Stimulated activated CD8-positive, alpha-beta memory T cell treated with anti-CD3 and anti-CD28 coated beads, Interleukin-12 subunit alpha, Interleukin-12 subunit beta, amount 100 ng/mL, for 4 hours (primary cell): Measurements from ENCODE around the gene PIP5K1B.

Source experiments
- DNase-seq: peaks from one replicate; pipeline ENCODE4 v3.0.0-alpha.2; 2020; ENCODE audit warnings: low read depth

The PIP5K1B gene

DNA sequence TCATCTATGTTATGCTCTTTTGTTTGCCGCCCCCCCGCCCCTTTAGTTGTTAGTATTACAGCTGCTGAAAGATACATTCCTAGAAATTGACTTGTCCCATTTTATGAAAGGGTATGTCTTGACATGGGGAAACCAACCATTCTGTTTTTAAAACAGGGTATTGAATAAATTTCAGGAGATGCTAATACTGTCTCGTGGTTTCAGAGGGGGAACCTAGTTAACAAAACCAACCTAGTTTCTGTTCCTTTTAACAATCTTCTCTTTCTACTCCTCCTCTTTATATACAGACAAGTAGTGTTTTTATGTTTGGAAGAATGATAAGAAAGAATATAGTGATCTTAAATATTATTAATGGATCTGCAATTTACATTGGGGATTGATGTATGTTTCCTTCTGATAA lies 3.5 kb downstream of the PIP5K1B start:
- DNase-seq, result no peak

DNA sequence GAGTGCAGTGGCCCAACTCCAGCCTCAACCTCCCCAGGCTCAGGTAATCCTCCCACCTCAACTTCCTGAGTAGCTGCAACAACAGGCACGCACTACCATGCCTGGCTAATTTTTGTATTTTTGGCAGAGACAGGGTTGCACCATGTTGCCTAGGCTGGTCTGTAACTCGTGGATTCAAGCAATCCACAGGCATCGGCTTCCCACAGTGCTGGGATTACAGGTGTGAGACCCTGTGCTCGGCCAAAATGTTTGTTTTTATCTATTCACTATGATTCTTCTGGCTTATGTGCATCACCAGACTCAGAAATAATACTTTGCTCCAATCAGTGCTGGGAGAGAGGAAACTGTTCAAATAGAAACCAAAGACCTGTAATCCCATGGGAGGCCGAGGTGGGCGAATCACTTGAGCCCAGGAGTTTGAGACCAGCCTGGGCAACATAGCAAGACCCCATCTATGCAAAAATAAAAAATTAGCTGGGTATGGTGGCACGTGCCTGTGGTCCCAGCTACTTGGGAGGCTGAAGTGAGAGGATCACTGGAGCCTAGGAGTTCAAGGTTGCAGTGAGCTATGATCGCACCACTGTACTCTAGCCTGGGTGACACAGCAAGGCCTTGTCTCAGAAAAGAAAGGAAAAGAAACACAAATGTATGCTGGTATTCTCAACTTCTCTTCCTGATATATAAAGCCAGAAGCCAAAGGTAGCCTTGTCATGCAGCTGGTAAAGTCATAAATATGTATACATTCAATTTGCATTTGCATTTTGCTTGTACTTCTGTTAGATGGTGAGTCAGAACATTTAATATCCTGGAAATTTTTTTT lies 4.5 kb downstream of the PIP5K1B start:
- no peak for DNase-seq

DNA sequence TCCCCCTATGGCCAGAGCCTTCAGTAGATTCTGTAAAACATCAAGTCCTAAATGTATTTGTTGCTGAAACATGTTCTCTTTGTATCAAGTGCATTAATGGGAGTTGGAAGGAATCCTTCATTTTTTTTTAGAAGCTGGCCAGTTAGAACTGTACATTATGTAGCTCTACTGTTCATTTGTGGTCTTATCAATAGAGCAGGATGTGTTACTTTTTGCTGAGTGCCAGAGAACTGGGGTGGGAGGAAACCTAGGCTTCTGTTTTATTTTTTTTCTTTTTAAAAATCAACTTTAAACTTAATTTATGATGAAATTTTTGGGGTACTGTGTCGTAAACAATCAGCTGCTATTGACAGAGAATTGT lies 5.1 kb downstream of the PIP5K1B start:
- DNase-seq, result no peak

DNA sequence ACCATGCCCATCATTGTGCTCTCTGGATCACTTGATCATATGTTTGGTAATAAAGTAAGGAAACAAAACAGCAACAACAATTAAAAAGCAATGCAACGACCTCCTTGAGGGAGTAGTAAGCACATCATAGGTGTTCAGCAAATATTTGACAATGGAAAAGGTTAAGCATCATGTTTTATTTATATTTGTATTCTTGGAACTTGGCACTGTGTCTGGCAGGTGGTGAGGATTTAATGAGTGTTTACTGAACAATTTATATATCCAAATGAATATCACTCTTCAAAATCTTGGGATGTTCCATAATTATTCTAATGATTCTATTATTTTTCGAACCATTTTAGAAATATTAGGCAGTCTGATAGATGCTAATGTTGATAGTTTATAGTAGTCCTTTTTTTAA lies 6.2 kb downstream of the PIP5K1B start:
- DNase-seq, result no peak

DNA sequence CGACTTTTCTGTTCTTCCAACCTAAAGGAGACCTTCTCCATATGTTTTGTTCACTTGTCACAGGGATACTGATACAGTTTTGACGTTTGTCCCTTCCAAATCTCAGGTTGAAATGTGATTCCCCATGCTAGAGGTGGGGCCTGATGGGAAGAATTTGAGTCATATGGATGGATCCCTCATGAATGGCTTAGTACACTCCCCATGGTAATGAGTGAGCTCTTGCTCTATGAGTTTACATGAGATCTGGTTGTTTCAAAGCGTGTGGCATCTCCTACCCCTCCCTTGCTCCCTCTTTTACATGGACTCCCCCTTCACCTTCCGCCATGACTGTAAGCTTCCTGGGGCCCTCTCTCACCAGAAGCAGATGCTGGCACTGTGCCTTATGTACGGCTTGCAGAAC lies 6.9 kb downstream of the PIP5K1B start:
- no peak for DNase-seq

DNA sequence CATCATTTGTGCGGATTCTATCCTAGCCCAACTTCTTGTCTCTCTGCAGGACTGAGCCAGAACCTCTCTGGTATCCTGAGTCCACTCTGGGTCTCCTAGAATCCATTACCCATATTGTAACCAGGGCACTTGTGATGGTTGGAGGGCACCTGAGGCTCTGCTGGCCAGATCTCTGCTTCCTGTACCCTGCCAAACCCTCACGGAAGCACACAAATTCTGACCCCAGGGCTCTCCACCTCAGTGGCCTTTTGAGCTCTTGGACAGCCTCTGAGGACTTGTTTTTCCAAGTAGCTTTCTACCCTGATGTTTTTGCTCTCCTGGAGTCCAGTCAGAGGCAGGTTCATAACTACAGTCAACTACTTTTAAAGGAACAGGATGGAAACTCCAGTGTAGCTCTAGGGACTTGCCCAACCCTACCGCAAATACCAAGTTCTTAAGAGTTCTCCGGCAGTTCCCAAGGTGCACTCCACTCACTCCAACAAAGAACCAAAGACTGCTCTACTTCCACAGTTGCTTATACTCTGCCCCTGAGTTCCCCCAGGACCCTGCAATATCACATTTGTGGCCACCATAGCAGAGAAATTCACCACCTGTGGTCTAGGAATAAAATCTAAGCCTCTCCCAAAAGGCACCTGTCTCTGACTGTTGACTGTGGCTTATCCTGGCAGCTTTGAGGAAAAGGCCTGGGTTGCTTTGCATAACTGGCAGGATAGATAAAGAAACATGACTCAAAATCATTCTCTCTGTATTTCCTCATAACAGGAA lies 9.6 kb downstream of the PIP5K1B start:
- DNase-seq, result no peak

DNA sequence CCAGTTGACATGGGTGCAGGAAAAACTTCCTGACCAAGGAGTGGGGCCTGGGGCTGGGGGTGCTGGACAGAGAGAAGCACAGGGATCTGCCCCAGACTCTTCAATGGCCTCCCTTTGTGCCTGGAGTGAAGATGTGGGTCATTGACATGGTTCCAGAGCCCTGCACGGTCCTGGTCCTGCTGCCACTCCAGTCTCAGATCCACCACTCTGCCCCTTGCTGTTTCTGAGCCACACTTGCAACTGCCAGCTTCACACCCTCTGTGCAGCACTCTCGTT lies 10.1 kb downstream of the PIP5K1B start:
- no peak for DNase-seq

DNA sequence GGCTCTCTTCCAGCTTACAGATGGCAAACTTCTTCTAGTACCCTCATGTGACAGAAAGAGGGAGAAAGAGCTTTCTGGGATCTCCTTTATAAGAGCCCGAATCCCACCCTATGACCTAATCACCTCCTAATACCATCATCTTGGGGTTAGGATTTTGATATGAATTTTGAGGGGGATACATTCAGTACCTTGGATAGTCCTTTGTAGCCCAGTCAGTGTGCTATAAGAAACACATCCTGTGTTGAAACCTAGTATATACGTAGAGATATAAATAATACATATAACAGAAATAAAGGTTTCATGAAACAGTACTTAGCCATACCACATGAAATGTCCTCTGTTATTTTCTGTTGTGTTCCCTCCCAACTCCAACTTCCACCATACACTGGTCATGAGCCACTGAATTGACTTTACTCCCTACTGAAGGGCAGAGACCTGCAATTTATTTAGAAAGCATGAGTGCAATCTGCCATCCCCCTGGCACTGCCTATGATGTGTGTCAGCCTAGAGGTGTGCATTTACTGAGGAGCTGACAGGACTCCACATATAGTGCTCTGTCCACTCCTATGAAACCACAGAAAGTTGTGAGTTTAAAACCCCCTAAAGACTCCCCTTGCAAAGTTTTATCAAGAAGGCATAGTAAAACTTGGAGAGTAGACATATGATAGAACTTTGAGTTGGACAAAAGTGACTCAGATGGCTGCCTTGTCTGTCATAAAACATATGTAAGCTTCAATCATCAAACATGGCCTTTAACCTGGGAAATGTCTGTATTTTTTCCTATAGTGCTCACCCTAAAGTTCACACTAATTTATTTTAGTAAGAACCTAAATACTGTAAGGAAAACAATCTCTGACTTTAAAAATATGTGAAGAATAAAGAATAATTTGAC lies 12.8 kb downstream of the PIP5K1B start:
- DNase-seq, result no peak

DNA sequence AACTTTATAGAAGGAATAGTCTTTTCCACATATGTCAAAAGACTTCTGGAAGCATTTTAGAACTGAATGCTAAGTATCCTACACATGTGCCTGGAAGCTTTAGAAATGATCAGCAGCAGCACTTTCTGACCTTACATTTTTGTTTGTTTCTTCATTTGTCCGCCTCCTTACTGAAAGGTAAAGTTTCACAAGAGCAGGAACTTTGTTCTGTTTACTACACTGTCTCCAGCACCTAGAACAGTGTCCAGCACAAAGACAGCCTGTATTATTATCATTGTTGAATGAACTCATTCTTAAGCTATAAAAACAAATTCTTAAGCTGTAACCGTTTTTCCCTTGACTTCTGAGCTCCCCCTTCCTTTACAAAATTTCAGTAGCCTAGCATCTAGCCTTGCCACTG lies 14.8 kb downstream of the PIP5K1B start:
- DNase-seq, result no peak

DNA sequence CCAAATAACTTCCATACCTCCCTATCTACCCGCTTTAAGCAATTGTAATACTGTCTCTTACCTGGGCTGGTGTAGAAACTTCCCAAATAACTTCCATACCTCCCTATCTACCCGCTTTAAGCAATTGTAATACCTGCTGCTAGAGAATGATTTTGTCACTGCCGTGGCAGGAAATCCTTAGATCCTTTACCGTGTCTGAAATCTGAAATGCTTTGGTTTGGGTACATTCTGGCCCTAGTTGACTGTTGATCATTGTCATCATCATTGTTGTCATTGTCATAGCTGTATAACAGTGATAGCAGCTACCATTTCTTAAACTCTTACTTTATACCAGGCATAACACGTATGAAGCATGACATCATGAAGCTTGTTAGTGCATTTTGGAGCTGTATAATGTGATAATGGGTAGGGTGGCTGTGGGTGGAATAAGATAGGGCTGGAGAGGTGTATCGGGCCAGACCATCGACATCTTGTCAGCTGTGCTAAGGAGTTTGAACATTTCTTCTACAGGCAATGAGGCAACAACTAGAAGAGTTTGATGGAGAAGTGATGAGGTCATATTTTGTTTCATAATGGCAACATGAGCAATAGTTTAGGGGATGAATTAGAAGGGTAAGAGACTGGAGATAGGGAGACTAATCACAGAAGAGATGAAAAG lies 15.7 kb downstream of the PIP5K1B start:
- DNase-seq, result no peak

DNA sequence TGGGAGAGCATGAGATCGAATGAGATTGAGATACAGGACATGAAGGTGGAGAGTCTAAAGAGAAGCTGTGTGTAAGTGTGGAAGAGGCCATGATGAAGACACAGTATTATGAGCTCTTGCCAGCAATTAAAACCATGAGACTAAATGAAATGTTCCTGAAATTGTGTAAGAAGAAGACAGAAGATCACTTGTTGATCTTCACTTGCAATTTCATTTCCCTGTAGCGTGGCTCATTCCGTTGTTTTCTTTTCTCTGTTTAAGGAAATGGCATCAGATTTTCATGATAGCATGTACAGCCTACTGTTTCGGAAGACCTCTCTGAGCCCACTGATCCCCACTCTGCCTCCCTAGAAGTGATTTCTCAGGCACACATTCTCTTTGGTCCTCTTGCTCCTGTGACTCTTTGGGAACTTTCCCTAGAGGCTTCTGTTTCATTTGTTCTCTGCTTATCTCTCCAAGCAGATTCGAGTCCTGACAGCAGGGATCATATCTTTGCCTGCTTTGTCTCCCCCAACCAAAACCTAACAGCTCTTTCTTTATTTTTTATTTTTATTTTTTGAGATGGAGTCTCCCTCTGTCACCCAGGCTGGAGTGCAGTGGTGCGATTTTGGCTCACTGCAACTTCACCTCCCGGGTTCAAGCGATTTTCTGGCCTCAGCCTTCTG lies 16.8 kb downstream of the PIP5K1B start:
- DNase-seq, result no peak

DNA sequence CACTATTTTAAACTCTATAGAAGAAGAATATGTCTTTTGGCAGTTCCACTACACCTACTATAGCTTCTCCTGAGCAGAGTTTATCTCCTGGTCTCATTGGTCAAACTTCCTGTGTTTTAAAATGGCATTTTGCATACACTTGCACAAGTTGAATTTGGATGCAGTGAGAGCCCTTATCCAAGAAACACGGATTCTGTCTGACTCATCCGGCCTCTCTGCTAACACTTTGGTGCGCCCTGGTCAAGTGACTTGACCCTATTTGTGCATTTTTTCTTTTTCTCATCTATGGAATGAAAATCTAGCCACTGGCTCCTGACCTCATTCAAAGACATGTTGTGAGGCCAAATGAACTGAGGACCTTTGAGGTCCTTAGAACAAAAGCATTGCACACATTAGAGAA lies 20.0 kb downstream of the PIP5K1B start:
- DNase-seq, result no peak

DNA sequence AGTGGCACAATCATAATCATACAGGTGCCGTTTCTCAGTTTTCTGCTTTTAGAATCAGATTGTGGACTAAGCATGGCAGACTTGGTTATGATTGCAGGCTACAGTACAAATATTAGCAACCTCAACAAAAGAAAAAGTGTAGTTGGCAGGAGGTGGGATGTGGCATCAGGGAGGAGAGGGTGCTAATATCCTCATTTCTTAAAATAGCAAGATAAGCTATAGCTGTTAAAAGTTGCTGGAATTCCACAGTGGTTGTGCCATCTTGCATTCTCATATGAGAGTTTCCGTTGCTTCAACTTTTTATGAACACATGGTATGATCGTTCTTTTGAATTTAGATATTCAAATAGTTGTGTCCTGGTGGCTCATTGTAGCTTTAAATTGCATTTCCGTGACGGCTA lies 21.4 kb downstream of the PIP5K1B start:
- no peak for DNase-seq

DNA sequence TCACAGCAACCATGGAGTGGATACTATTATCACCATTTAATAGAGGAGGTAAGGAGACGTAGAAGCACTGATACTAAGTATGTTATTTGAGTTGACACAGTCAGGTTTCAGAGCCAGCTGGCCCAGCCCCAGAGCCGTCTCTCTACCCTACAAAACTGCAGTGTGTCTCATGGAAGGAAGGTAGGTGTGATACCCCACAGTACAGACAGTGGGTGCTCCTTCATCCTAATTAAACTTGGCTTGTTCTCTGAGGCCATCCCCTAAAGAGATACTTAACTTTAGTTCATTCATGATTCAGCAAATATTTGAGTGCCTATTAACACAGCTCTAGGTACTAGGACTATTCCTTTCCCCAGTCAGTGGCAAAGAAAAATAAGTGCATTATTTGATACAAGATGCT lies 22.6 kb downstream of the PIP5K1B start:
- no peak for DNase-seq

DNA sequence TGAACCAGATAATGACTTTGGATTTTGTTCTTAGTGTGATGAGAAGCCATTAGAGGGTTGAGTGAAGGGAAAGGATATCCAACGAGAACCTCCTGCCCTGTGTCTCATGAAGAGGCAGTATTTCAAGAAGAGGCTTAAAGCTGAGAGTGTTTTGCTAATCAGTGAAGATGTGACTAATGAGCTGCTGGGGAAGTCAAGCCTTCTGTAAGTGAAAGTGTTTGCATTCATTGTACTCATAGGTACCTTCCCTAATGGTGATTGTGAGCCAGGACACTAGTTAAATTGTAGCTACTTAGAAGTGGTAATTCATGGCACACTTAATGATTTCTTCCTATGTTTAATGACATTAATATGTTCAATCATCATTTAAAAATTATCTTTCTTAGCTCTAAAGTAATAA lies 23.7 kb downstream of the PIP5K1B start:
- no peak for DNase-seq

DNA sequence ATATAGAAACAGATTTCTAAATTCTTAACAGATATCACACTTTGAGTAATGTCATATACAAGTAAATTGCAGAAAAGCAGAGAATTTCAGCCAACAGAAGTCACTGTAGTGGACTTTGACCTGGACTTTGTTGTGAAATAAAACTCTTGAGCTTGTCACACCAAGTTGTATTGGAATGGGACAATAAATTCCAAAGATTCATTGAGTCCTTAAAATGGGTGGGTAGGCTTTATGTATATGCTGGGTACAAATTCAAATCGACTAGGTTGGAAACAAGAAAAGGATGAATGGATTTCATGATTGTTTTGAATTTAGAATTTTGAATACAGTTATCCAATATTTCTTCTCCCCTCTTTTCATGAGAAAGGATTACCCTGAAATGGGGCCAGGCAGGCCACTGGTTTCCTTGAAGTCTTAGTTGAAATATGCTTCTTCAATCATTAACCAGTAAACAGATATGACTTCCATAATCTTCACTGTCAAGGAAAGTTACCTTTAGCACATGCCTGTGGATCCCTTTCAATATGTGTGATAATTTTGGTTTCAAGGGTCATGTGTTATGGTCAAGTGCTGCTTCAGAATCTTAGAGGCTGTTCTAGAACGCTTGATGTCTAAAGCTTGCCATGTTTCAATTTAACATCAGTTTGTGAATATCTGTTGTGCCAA lies 25.7 kb downstream of the PIP5K1B start:
- no peak for DNase-seq

DNA sequence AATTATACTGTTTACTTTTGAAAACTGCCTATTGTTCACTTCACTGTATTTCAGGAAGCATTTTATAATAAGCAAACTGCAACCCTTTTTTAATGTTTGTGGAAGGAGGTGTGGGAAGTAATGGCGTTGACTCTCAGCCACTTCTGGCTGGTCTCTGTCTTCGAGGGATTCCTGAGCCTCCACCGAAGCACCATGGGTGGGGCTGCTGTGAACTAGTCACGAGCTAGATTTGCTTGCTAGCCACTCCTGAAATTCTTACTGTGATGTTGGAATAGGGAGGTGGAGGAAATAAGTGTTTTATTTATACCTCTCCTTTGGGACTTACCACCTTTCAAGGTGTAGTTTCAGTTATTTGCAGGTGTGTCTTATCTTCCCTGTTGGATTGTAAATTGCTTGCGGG lies 26.8 kb downstream of the PIP5K1B start:
- DNase-seq, result no peak

DNA sequence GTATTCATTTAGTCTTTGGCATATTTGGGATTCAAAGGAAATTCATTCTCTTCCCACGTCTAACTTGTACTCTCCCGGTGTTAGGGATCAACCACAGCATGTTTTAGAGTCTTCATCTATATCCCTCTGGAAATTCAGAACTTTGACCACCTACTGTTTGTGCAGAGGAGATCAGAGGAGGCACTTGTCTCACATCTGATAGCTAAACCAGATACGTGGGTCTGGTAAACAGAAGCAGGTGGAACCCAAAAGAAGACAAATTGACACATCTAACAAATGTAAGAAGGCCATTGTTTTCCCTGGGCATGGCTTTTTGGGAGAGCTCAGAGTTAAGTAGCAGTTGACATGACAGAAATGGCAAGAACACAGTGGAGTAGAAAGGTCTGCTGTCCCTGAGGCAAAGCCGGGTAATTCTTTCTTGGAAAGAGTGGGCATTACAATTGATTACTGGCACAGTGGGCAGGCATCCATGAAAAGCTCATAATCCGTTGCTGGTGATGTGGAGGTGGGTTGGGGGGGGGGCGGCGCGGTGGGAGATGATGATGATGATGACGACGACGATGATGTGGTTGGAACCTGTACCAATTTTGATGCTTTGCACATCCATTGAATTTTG lies 27.5 kb downstream of the PIP5K1B start:
- DNase-seq, result no peak

DNA sequence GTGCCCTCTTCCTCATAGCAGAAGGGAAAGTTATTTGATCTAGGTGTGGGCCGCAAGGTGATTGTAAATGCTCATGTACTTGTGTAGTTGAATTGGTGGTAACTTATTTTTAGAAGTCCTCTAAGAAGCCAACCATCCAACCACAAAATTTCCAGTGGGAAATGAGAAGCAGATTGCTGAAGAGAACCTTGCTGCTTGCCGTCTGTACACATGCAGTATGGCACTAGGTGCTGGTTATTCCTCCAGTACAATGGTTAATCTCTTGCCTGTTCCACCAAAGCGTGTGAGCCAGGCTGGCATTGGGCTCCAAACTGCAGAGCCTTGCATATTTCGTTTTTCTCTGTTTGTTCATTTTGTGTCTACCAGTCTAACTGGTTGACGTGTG lies 28.0 kb downstream of the PIP5K1B start:
- no peak for DNase-seq

DNA sequence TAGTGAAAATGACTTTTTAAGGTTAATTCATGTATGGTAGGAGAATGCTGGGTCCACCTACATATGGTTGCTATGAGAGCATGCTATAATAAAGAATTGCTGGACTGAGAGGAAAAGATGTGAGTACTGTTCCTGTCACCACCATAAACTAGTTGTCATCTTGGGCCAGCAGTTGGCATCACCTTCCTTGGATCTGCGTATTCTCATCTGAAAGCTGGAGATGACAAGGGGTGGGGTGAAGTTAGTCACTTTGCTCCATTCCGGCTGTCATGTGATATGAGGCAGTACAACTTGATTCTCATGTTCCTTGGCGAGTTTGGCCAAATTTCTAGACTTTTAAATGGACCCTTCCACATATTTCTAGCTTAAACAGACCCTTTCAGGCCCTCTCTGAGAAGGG lies 33.3 kb downstream of the PIP5K1B start:
- no peak for DNase-seq

DNA sequence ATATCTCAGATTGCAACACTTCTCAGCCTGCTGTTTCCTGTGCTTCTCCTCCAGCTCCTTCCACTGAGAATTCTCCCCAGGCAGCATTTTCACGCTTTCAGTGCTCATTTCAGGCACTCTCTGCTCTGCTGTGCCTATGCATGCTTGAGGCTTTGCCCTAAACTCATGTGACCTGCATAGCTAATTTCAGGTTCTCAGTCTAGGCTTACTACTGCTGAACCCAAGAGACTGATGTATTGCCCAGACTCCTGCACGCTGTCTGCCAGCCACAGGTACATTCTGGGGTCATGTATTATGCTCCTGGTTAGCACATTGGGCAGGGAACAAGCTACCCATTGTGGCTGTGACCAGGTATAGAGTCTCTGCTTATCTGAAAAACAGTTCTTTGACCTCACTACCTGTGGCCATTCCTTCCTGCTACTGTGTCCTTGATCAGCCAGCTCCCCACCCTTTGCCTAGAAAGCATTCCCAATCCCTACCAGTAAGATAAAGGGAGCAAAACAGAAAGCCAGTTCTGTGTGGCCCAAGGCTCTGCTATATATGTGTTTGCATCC lies 34.7 kb downstream of the PIP5K1B start:
- no peak for DNase-seq
